Common myeloid progenitor, CD34-positive (primary cell): ENCODE results near the gene DNAI1.
"Not testable (repeated sequence)": the region's sequence is repeated elsewhere in the genome, so short reads cannot be mapped to it uniquely, and the experiment has no call there.

Source experiments
- CTCF ChIA-PET: fragments of 350-600 bp; sonication (Branson Sonifier 250); formaldehyde crosslinking; loops from one replicate; lab custom pipeline; 2021; ENCODE audit warnings: antibody characterized with exemption; lab: Charles Lee
- POLR2A ChIA-PET: fragments of 350-600 bp; sonication (Branson Sonifier 250); formaldehyde crosslinking; loops from one replicate; lab custom pipeline; 2021; ENCODE audit warnings: antibody characterized with exemption; lab: Charles Lee
- DNase-seq, 3 donors: peaks; one replicate each; pipeline versions ENCODE4 v3.0.0 to v3.0.0-alpha.2; 2013
- H3K27ac ChIP-seq, 2 experiments: 1 replicate in 1 of 2; 2 replicates in 1 of 2; pipeline ENCODE4 v1.7.0; 2013; ENCODE audit warnings: inconsistent platforms in 2 of 2, low read length in 2 of 2, mild to moderate bottlenecking in 2 of 2, low read depth in 1 of 2, moderate library complexity in 1 of 2; ENCODE audit not compliant: severe bottlenecking in 2 of 2, insufficient read depth in 1 of 2, poor library complexity in 1 of 2
- H3K27me3 ChIP-seq, 5 experiments: replicated peaks in 2 of 5; 1 replicate in 3 of 5; 2 replicates in 2 of 5; pipeline versions ENCODE4 v1.6.1 to v1.7.0; 2013; ENCODE audit warnings: low read length in 4 of 5, mild to moderate bottlenecking in 2 of 5, moderate library complexity in 2 of 5, inconsistent platforms in 1 of 5; ENCODE audit not compliant: insufficient read depth in 5 of 5, control insufficient read depth in 4 of 5
- H3K36me3 ChIP-seq, 4 experiments: 1 replicate in 2 of 4; 2 replicates in 2 of 4; pipeline versions ENCODE4 v1.6.1 to v1.7.0; 2013; ENCODE audit warnings: low read length in 3 of 4, control low read depth in 1 of 4, mild to moderate bottlenecking in 1 of 4; ENCODE audit not compliant: control insufficient read depth in 4 of 4, insufficient read depth in 4 of 4
- H3K4me1 ChIP-seq, 4 experiments: 1 replicate in 3 of 4; 2 replicates in 1 of 4; pipeline versions ENCODE4 v1.6.1 to v1.7.1; 2013; ENCODE audit warnings: low read length in 3 of 4, mild to moderate bottlenecking in 3 of 4, control low read depth in 1 of 4, inconsistent platforms in 1 of 4, moderate library complexity in 1 of 4; ENCODE audit not compliant: control insufficient read depth in 4 of 4, insufficient read depth in 4 of 4; ENCODE audit errors: control extremely low read depth in 1 of 4
- H3K4me3 ChIP-seq, 7 experiments: 1 replicate in 4 of 7; 2 replicates in 3 of 7; pipeline versions ENCODE4 v1.5.1 to v1.7.0; 2013; ENCODE audit warnings: mild to moderate bottlenecking in 7 of 7, low read length in 6 of 7, moderate library complexity in 6 of 7, inconsistent platforms in 2 of 7, low read depth in 2 of 7, control low read depth in 1 of 7; ENCODE audit not compliant: insufficient read depth in 4 of 7, control insufficient read depth in 1 of 7; ENCODE audit errors: extremely low read depth in 1 of 7
- H3K9me3 ChIP-seq, 5 experiments: 1 replicate in 4 of 5; 2 replicates in 1 of 5; pipeline versions ENCODE4 v1.6.1 to v1.7.1; 2013; ENCODE audit warnings: low read length in 4 of 5, mild to moderate bottlenecking in 2 of 5, inconsistent platforms in 1 of 5, low read depth in 1 of 5, moderate library complexity in 1 of 5; ENCODE audit not compliant: control insufficient read depth in 4 of 5, insufficient read depth in 2 of 5; ENCODE audit errors: control extremely low read depth in 1 of 5
- WGBS: methylation state at CpG from one replicate; pipeline ENCODE4 v1.1.5; 2013; ENCODE audit not compliant: insufficient coverage; 5-methylcytosine and 5-hydroxymethylcytosine counted together

Gene DNAI1

GRCh38 chr9:34522971-34523797 is 64.6 kb downstream of the DNAI1 start, which contains the start of gene ENHO:
Gene ENHO (minus strand): TSS chr9:34522990. CDS start chr9:34521695, 1,295 bp downstream.
- H3K4me3 ChIP-seq, result peak within 1 kb of the TSS in 5 of 7 experiments; percentile 0 to 65 (median 50)
- H3K4me1 ChIP-seq, result peaks cover 0 to 16% (median 13%) of the 10 kb centered on the region in 4 experiments
- no peak within 1 kb of the TSS for H3K27ac ChIP-seq
- ChIA-PET POLR2A (no interaction called here), CTCF (interaction anchor here (1.4 to 3.0 kb wide), 4 partner anchors 20 to 84 kb away, joined by 4 to 12 read pairs (median 6); no protein-coding TSS in a partner anchor)
- DNase-seq, result peak; percentile 85 to 93 (median 91)
- H3K9me3 ChIP-seq, result no peaks in the 10 kb centered on the region
- H3K27me3 ChIP-seq, result peaks cover 5 to 25% (median 12%) of the 10 kb centered on the region in 5 experiments
- WGBS, result 4% methylated on average over 49 of the region's 63 CpGs
- no peaks in the 10 kb centered on the region for H3K36me3 ChIP-seq

DNA sequence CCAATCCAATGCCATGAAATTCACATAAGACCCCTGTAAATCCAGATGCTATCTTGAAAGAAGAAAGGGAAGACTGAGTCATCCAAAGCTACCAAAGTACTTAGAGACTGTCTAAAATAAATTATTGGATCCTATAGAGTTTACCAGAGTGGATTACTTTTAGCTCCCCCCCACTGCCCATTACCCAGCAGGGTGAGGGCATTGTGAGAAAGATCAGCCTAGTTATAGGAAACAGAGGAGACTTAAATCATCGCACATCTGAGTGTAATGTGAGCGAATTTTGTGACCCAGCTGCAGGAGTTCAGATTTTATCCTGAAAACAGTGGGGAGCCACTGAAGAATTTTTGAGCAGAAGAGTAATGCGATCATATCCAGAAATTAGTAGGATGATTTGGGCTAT is 65.7 kb downstream of the DNAI1 start:
- CTCF ChIA-PET, result interaction anchor here (0.9 to 3.0 kb wide), 7 partner anchors 19 to 126 kb away, joined by 3 to 12 read pairs (median 4); no protein-coding TSS in a partner anchor
- H3K27ac ChIP-seq, result no peak overlapping the region
- peaks cover 0 to 13% (median 12%) of the 10 kb centered on the region in 4 experiments for H3K4me1 ChIP-seq
- WGBS, result 89% methylated on average over 3 of the region's 3 CpGs
- no peak overlapping the region for H3K4me3 ChIP-seq
- POLR2A ChIA-PET, result no interaction called here
- H3K27me3 ChIP-seq, result peaks cover 5 to 25% (median 12%) of the 10 kb centered on the region in 5 experiments
- H3K36me3 ChIP-seq, result no peaks in the 10 kb centered on the region
- H3K9me3 ChIP-seq, result no peaks in the 10 kb centered on the region
- no peak for DNase-seq

- Histone ChIP-seq H3K27me3 (peaks cover 5 to 25% (median 8%) of the 10 kb centered on the region in 5 experiments), H3K4me1 (peaks cover 0 to 13% (median 12%) of the 10 kb centered on the region in 4 experiments), H3K36me3 (no peaks in the 10 kb centered on the region), H3K4me3 (no peak overlapping the region), H3K9me3 (peaks cover 0 to under 1% (median 0%) of the 10 kb centered on the region in 5 experiments), H3K27ac (no peak overlapping the region)
- DNase-seq, result no peak
- WGBS, result 100% methylated on average over 1 of the region's 2 CpGs
- ChIA-PET POLR2A (no interaction called here), CTCF (no interaction called here)
Measured at GRCh38 chr9:34526026-34526425, 67.4 kb downstream of the DNAI1 start.

DNA sequence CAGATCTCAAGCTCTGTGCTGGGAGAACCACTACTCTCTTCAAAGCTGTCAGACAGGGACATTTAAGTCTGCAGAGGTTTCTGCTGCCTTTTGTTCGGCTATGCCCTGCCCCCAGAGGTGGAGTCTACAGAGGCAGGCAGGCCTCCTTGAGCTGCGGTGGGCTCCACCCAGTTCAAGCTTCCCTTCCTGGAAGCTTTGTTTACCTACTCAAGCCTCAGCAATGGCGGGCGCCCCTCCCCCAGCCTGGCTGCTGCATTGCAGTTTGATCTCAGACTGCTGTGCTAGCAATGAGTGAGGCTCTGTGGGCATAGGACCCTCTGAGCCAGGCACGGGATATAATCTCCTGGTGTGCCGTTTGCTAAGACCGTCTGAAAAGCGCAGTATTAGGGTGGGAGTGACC is 73.4 kb downstream of the DNAI1 start:
- H3K4me3 ChIP-seq, DNase-seq, H3K27ac ChIP-seq, H3K4me1 ChIP-seq, H3K36me3 ChIP-seq, H3K9me3 ChIP-seq, POLR2A ChIA-PET: not testable (repeated sequence)
- peaks cover 0 to 16% (median 4%) of the 10 kb centered on the region in 5 experiments for H3K27me3 ChIP-seq
- 95% methylated on average over 7 of the region's 8 CpGs for WGBS
- CTCF ChIA-PET, result interaction anchor here (1.5 kb wide), 1 partner anchor 102 kb away, joined by 3 read pairs; no protein-coding TSS in a partner anchor

GRCh38 chr9:34536685-34537084 is 78.1 kb downstream of the DNAI1 start:
- no peak for DNase-seq
- CTCF ChIA-PET, result interaction anchor here (1.3 to 1.9 kb wide), 2 partner anchors 11 to 64 kb away, joined by 3 to 5 read pairs; no protein-coding TSS in a partner anchor
- Histone ChIP-seq H3K4me3 (no peak overlapping the region), H3K27me3 (peaks cover 0 to 16% (median 6%) of the 10 kb centered on the region in 5 experiments), H3K4me1 (no peaks in the 10 kb centered on the region), H3K36me3 (no peaks in the 10 kb centered on the region), H3K9me3 (peaks cover 0 to 4% (median 2%) of the 10 kb centered on the region in 5 experiments), H3K27ac (no peak overlapping the region)
- WGBS, result 85% methylated on average over 7 of the region's 7 CpGs
- POLR2A ChIA-PET, result no interaction called here

DNA sequence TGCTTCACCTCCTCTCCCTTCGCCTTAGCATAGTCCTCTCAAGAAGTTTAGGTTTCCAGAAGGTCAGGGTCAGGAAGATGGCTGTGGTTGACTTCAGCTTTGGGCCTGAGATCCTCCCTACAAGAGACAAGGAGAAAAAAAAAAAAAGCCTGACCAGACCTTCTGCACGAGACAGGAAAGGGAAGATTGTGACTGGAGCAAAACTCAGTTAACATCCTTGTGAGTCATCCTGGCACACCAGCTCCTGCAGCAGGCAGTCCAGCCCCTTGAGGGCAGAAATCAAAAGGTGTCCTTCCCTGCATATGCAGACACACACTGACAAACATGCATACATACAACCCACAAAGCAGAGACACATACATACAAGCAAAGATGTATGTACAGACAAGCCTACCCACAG is 82.2 kb downstream of the DNAI1 start:
- H3K4me3 ChIP-seq, result no peak overlapping the region
- peaks cover 0 to 16% (median 6%) of the 10 kb centered on the region in 5 experiments for H3K27me3 ChIP-seq
- DNase-seq, result no peak
- H3K27ac ChIP-seq, result no peak overlapping the region
- no peaks in the 10 kb centered on the region for H3K9me3 ChIP-seq
- no peaks in the 10 kb centered on the region for H3K4me1 ChIP-seq
- ChIA-PET POLR2A (no interaction called here), CTCF (interaction anchor here (0.6 to 1.4 kb wide), 2 partner anchors 9 to 370 kb away, joined by 3 read pairs; no protein-coding TSS in a partner anchor)
- H3K36me3 ChIP-seq, result no peaks in the 10 kb centered on the region
- WGBS, result 17% methylated on average over 1 of the region's 2 CpGs

GRCh38 chr9:34541540-34541939 is 82.9 kb downstream of the DNAI1 start:
- 98% methylated on average over 6 of the region's 7 CpGs for WGBS
- Histone ChIP-seq H3K27me3 (peaks cover 0 to 13% (median 6%) of the 10 kb centered on the region in 5 experiments), H3K9me3 (no peaks in the 10 kb centered on the region), H3K4me1 (no peaks in the 10 kb centered on the region), H3K27ac (no peak overlapping the region), H3K36me3 (no peaks in the 10 kb centered on the region), H3K4me3 (no peak overlapping the region)
- CTCF ChIA-PET, result no interaction called here
- no peak for DNase-seq
- POLR2A ChIA-PET, result no interaction called here
